Right renal pelvis (tissue), 4 donors: ENCODE results near the gene SGCD. TPM values are rescaled to one million over a fixed set of nuclear protein-coding genes. Genes with fewer than 3 reads are reported as not detected.

ENCODE experiments used
- DNase-seq, 4 donors: peaks; one replicate each; pipeline ENCODE4 v3.0.0-alpha.2; 2013; ENCODE audit warnings: low read depth in 4 of 4, low spot score in 3 of 4, missing footprints in 1 of 4
- polyA plus RNA-seq, 4 donors: library from polyadenylated mRNA; unstranded; fragments of 120-200 nt; gene quantifications; one replicate each; pipeline ENCODE4 v1.2.1, GENCODE V29; 2013; ENCODE audit not compliant: insufficient read length in 4 of 4

SGCD gene
- polyA plus RNA-seq, 4 donors = 4.8 to 6.4 (median 5.8) TPM

- no peak for DNase-seq
Measured at GRCh38 chr5:156450778-156451177, 123.8 kb downstream of the SGCD start.

GRCh38 chr5:156451505-156451904 lies 124.5 kb downstream of the SGCD start:
- no peak for DNase-seq

- DNase-seq = no peak
Measured at GRCh38 chr5:156456857-156457256, 129.9 kb downstream of the SGCD start.

GRCh38 chr5:156459812-156460385 lies 132.9 kb downstream of the SGCD start:
- no peak for DNase-seq

- DNase-seq = no peak
Measured at GRCh38 chr5:156460471-156460870, 133.5 kb downstream of the SGCD start.

- DNase-seq = no peak
Measured at GRCh38 chr5:156466871-156467270, 139.9 kb downstream of the SGCD start.

GRCh38 chr5:156469636-156470035 lies 142.7 kb downstream of the SGCD start:
- no peak for DNase-seq

GRCh38 chr5:156471893-156472292 lies 144.9 kb downstream of the SGCD start:
- DNase-seq = no peak

GRCh38 chr5:156473269-156473908 lies 146.4 kb downstream of the SGCD start:
- DNase-seq = no peak

GRCh38 chr5:156474251-156474650 lies 147.3 kb downstream of the SGCD start:
- no peak for DNase-seq

- DNase-seq = peak; percentile 25 to 58 (median 44)
Measured at GRCh38 chr5:156475182-156476157, 148.5 kb downstream of the SGCD start.

GRCh38 chr5:156476158-156476551 lies 149.2 kb downstream of the SGCD start:
- no peak for DNase-seq

- DNase-seq = no peak
Measured at GRCh38 chr5:156476678-156477077, 149.7 kb downstream of the SGCD start.

- DNase-seq = no peak
Measured at GRCh38 chr5:156477196-156477595, 150.2 kb downstream of the SGCD start.

GRCh38 chr5:156479849-156480248 lies 152.9 kb downstream of the SGCD start:
- DNase-seq = no peak

- no peak for DNase-seq
Measured at GRCh38 chr5:156481741-156482140, 154.8 kb downstream of the SGCD start.

GRCh38 chr5:156482818-156483217 lies 155.9 kb downstream of the SGCD start:
- DNase-seq = no peak

- DNase-seq = no peak
Measured at GRCh38 chr5:156486394-156487238, 159.7 kb downstream of the SGCD start.

- no peak for DNase-seq
Measured at GRCh38 chr5:156491766-156492165, 164.8 kb downstream of the SGCD start.

GRCh38 chr5:156496291-156496690 lies 169.3 kb downstream of the SGCD start:
- DNase-seq = no peak

GRCh38 chr5:156497804-156498208 lies 170.8 kb downstream of the SGCD start:
- no peak for DNase-seq
